ENCODE measurements around the gene NTRK3.

The NTRK3 gene

GRCh38 chr15:88003541-88004327, 252.8 kb downstream of the NTRK3 start:
- TF ChIP-seq CTCF (IDR thresholded peaks at IDR 0.05; ENCODE audit: insufficient read depth, low read depth, low read length, missing control alignments): no peak
- DNase-seq (ENCODE audit: low read depth): no peak
- no peak overlapping the region for H3K4me3 ChIP-seq (ENCODE audit: low read length)

GRCh38 chr15:88002706-88003105, 253.8 kb downstream of the NTRK3 start:
- no peak for TF ChIP-seq CTCF (IDR thresholded peaks at IDR 0.05; ENCODE audit: insufficient read depth, low read depth, low read length, missing control alignments)

GRCh38 chr15:87998630-87999029, 257.9 kb downstream of the NTRK3 start:
- no peak for TF ChIP-seq CTCF (IDR thresholded peaks at IDR 0.05; ENCODE audit: insufficient read depth, low read depth, low read length, missing control alignments)
- H3K4me3 ChIP-seq (ENCODE audit: low read length): no peak overlapping the region

More at GRCh38 chr15:88002706-88003105, 253.8 kb downstream of the NTRK3 start:
- no peak overlapping the region for H3K4me3 ChIP-seq (ENCODE audit: low read length)
- no peak for DNase-seq (ENCODE audit: low read depth)

GRCh38 chr15:87986776-87987175, 269.8 kb downstream of the NTRK3 start:
- no peak overlapping the region for H3K4me3 ChIP-seq (ENCODE audit: low read length)
- TF ChIP-seq CTCF (IDR thresholded peaks at IDR 0.05; ENCODE audit: insufficient read depth, low read depth, low read length, missing control alignments): no peak
- DNase-seq (ENCODE audit: low read depth): no peak

More at GRCh38 chr15:87998630-87999029, 257.9 kb downstream of the NTRK3 start:
- no peak for DNase-seq (ENCODE audit: low read depth)

- no peak for TF ChIP-seq CTCF (IDR thresholded peaks at IDR 0.05; ENCODE audit: insufficient read depth, low read depth, low read length, missing control alignments)
- DNase-seq (ENCODE audit: low read depth): no peak
- no peak overlapping the region for H3K4me3 ChIP-seq (ENCODE audit: low read length)
These were observed 271.1 kb downstream of the NTRK3 start for GRCh38 chr15:87985451-87985850.

- no peak overlapping the region for H3K4me3 ChIP-seq (ENCODE audit: low read length)
- no peak for DNase-seq (ENCODE audit: low read depth)
- TF ChIP-seq CTCF (IDR thresholded peaks at IDR 0.05; ENCODE audit: insufficient read depth, low read depth, low read length, missing control alignments): no peak
These were observed 274.6 kb downstream of the NTRK3 start for GRCh38 chr15:87981969-87982368.

GRCh38 chr15:87977907-87978306, 278.6 kb downstream of the NTRK3 start:
- no peak overlapping the region for H3K4me3 ChIP-seq (ENCODE audit: low read length)
- no peak for TF ChIP-seq CTCF (IDR thresholded peaks at IDR 0.05; ENCODE audit: insufficient read depth, low read depth, low read length, missing control alignments)
- DNase-seq (ENCODE audit: low read depth): no peak
